Left renal cortex interstitium (tissue), 4 donors: ENCODE data around the gene SAP25. TPM values are rescaled to one million over a fixed set of nuclear protein-coding genes. Genes with fewer than 3 reads are reported as not detected.
"Not testable (repeated sequence)": the region's sequence is repeated elsewhere in the genome, so short reads cannot be mapped to it uniquely, and the experiment has no call there.

Experiments
- DNase-seq, 4 donors: peaks; one replicate each; pipeline ENCODE4 v3.0.0-alpha.2; 2013; ENCODE audit warnings: low read depth in 4 of 4, low spot score in 2 of 4, missing footprints in 1 of 4
- polyA plus RNA-seq, 4 donors: library from polyadenylated mRNA; unstranded; fragments of 120-200 nt; gene quantifications; one replicate each; pipeline ENCODE4 v1.2.1, GENCODE V29; 2013; ENCODE audit not compliant: insufficient read length in 4 of 4

Gene SAP25
- polyA plus RNA-seq, 4 donors = 1.3 to 11.0 (median 4.6) TPM

DNA sequence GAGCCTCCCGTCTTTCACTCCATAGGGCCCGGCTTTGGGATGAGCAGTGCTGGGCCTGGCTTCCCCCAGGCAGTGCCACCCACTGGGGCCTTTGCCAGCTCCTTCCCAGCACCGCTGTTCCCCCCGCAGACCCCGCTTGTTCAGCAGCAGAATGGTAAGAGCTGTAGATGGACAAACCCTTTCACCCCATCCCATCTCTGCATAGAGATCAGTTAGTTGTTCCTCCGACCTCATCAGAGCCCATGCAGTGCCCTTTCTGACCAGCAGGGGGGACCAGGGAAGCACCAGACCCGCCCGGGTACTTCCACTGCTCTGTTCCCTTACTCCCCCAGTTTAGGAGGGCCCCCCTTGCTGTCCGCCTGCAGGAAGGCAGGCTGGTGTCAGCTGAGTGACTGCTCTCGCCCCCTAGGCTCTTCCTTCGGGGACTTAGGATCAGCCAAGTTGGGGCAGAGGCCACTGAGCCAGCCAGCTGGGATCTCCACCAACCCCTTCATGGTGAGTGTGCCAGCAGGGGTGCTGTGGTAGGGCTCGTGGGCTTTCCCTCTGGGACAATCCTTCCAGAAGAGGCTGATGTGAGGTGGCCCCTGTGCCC is 9.8 kb downstream of the SAP25 start:
- DNase-seq = no peak

DNA sequence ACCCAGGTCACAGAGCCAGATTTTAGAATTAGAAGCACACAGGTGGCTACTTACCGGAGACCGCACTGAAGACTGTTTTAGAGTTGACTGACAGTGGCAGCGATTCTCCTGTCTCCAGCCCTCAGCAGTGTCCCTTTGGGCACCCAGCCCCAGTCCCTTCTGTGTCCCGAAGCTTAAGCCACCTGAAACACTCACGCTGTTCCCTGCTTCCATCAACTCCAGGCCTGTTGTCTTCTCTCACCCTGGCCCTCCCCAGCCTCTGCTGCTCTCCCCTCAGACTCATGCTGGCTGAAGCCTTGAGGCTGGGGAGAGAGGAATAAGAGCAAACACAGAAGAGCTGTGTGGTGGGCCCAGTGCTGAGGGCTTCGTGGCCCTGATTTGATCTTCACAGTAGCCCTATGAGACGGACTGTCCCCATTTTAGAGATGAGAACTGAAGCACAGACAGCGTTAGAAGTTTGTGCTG is 10.6 kb downstream of the SAP25 start:
- DNase-seq = no peak

DNA sequence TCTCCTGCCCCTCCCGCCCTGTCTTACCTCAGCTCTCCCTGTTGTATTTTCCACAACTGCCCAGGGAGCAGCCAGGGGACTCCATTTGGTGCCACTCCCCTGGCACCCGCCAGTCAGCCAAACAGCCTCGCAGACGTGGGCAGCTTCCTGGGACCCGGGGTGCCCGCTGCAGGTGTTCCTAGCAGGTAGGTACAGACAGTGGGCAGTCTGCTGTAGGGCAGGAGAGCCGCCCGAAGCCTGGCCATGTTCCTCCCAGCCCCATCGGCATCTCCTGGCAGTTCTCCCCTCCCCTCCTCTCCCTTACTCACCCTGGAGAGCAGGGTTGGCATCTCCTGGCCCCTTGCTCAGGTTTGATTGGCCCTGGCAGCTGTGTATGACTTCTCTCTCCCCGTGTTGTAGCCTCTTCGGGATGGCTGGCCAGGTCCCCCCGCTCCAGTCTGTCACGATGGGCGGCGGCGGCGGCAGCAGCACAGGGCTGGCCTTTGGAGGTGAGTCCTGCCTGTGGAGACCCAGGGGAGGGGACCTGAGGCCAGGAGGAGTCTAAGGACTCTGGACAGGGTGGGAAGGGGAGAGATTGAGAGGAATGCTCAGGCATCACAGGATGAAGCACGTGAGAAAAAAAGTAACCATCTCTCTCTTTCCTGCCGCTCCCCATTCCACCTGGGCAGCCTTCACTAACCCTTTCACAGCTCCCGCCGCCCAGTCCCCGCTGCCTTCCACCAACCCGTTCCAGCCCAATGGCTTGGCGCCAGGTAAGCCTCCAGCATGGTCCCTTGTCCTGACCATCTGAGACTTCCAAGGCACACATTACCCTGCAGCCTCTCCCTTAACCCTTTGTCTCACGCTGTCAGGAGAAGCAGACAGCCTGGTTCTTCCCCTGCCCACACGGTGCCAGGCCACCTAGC is 11.3 kb downstream of the SAP25 start:
- DNase-seq = no peak

DNA sequence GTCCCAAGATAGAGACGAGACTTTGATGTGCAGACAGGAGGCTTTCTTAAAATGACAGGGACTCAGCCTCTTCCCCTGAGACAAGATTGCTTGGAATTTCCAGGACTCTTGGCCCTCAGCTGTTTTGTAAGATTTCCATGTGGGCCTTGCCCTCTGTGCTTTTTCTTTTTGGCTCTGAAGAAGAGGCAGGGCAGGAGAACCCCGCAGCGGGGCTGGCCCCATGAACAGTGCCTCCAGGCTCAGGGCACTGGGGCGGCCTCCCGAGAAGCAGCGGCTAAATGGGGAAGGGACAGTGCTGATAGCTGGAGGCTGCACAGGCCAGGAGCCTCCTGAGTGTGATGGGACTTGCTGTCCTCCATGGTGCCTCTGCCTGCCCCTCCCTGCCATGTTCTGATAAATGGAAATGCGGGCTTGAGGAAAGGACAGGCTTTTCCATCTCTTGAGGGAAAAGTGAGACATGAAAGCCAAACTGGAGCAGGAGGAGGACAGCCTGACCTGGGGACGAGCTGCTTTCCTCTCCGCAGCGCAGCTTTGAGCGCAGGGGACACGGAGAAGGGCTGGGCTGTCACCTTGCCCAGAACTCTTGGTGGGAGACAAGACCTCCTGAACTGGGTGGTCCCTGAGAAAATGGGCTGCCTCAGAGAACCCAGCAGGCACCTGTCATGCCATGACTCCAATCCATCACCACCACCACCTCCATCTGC is 12.1 kb downstream of the SAP25 start:
- no peak for DNase-seq

DNA sequence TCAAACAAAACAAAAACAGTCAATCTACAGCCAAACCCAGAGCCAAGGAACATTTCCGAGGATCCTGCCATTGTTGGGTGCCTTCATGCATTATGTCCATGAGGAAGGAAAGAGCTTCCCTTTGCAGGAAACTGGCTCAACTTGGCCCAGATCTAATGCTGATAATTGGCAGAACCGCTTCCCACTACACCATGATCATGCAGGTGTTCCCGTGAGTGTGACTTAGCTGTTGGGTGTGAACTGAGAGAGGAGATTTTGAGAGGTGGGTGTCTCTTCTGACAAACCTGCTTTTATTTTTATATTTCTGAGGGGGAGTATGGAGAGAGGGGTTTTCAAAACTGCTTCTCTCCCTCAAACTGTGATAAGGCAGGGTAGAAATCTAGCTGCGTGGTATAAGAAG is 14.6 kb downstream of the SAP25 start:
- DNase-seq = no peak

DNA sequence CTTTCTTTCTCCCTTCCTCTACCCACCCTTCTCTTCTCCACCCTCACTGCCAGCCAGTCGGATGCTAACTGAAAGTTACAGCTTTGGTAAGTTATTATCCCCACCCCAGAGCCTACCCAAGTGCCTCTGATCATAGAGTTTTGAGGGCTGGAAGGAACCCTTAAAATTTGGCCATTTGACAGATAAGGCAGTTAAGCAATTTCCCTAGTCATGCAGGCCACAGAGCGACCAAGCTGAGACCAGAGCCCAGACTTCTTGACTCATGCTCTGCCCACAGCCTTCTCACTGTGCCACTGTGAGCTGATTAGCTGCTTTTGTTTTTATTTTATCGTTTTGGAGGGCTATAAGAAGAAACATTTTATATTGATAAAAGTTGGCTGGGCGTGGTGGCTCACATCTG is 17.2 kb downstream of the SAP25 start:
- no peak for DNase-seq

DNA sequence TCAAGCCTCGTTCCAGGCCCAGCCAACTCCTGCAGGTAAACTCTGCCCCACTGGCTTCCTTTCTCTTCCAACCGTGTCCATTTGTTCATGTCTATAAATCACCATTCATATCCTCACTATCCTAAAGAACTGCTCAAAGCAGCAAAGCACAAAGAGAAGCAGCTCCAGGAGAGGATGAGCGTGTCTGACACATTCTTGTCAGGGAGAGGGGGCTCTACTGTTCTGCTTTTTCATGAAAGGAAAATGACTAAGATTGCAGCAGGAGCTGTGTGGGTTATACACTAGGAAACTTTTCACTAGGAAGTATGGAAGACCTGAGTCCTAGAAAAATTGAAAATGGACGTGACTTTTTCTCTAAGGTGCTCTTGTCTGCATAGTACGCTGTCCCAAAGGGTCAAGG is 18.0 kb downstream of the SAP25 start:
- DNase-seq = no peak

DNA sequence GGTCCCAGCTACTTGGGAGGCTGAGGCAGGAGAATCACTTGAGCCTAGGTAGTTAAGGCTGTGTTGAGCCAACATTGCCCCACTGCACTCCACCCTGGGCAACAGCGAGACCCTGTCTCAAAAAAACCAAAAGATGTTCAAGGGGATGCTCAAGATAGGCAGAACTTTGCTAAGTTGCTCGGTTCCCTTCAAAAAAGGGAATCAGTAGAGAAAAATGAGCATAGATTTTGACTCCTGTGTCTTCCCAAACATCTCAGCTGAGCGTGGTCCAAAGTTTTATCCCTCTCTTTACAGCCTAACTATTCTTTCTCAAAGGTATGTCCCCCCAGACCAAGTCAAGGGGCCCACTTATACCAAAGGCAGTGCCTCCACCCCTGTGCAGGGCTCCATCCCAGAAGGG is 20.7 kb downstream of the SAP25 start:
- no peak for DNase-seq

DNA sequence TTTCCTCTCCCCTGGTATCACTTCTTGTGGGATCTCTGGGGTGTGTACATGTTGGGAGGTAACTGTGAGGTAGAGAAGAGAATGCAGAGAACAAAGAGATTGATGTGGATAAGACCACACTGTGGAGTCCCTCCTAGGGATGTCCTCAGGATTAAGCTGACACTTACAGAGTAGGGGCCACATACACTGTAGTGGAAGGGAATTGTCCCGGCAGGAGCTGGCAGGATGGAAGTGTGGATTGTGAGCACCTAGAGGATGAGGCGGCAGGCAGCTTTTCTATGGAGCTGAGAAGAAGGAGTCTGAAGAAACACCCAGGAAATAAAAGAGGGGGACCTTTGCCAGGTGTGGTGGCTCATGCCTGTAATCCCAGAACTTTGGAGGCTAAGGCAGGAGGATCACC is 21.2 kb downstream of the SAP25 start:
- DNase-seq = no peak

DNA sequence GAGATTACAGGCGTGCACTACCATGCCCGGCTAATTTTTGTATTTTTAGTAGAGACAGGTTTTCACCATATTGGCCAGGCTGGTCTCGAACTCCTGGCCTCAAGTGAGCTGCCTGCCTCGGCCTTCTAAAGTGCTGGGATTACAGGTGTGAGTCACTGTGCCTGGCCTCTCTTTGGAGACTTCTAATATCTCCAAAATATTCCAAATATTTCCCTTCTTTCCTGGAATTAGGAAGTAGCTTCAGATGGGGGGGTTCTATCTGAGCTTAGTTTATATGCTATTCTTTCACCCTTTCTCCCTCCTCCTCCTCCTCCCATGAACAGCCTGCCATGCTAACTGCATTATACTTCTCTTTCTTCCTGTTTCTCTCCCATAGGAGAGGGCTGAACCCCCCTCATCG is 25.3 kb downstream of the SAP25 start:
- not testable (repeated sequence) for DNase-seq

DNA sequence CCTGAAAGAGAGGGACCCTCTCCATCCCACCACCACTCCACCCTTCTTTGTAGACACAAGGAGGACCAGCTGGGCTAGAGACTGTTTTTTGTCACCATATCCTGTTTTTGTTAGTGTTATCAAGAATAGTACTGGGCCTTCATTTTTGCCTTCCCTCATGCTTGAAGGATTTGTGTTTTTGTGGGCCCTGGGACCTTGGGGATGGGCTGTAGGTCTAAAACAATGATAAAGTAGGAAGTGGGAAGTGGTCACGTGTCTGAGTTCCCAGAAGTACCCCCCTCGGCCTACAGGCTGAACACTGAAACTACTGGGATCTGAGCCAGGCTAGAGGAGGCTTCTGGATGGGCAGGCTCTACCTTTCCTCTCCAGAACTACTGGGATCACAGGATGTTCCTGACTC is 25.8 kb downstream of the SAP25 start:
- no peak for DNase-seq

DNA sequence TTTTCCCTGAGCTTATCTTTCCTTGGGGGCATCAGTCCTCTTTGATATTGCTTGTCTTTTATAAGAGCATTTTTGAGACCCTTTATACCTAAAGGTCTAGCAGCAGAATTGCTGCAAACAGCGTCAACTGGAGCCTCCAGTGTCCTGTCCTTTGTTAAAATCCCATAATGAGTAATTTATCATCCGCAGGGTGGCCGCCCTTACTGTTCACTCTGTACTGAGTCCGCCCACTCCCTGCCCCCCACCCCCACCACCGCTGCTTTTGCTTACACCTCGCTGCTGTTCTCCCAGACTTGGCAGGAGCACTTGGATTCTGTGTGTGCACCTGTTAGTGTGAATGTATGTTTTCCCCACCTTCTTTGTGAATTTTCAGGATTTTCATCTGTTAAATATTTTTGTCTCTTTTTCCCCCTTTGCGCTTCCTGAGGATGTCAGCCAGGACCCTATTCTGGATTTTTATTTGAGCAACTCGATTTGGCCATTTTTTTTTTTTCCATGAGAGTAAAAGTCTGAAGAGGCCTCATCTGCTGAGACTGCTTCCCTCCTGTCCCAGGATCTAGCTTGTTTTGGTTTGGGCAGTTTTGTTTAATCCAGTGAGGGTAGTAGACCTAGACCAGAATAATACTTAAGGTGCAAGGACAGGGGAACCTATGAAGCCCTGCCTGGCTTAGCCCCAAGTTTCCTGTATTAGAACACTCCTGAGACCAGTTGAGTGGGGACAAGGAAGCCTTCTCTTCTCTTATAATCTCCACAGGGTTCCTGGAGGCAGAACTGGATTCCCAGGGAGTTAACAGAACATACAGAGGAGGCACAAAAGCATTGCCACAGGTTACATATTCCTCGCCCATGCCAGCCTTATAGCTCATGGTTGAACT is 26.5 kb downstream of the SAP25 start:
- DNase-seq = no peak

DNA sequence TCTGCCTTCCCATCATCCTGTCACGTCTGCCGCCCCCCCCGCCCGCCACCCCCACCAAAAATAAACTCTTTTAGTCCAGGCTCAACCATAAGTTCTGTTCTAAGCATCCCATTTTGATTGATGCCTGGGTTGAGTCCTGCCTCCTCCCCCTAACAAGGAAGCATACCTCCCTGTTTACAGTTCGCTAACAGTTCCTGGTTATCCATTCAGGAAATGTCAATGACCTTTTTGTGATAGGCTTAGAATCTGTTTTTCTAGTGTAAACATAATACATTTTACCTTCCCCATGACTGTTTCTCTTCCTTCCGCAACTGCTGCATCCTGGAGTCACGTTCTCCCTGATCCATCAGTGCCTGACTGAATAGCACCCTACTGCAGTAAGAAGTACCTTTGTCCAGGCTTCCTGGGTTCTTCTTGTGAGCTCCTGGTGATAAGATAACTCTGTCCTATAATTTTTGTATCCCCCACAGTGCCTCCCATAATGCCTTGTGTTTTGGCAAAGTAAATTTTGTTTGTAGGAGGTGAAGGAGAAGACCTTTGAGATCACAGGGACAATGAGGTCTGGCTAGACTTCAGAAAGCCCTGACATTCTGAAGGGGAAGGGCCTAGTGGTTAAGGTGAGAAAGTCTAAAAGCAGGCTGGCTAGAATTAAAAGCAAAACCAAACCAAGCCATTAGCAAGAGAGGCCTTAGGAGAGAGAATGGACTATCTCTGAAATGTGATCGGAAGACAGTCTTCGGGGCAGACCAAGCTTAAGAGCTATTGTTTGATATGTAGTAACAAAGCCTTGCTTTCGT is 27.4 kb downstream of the SAP25 start:
- no peak for DNase-seq

DNA sequence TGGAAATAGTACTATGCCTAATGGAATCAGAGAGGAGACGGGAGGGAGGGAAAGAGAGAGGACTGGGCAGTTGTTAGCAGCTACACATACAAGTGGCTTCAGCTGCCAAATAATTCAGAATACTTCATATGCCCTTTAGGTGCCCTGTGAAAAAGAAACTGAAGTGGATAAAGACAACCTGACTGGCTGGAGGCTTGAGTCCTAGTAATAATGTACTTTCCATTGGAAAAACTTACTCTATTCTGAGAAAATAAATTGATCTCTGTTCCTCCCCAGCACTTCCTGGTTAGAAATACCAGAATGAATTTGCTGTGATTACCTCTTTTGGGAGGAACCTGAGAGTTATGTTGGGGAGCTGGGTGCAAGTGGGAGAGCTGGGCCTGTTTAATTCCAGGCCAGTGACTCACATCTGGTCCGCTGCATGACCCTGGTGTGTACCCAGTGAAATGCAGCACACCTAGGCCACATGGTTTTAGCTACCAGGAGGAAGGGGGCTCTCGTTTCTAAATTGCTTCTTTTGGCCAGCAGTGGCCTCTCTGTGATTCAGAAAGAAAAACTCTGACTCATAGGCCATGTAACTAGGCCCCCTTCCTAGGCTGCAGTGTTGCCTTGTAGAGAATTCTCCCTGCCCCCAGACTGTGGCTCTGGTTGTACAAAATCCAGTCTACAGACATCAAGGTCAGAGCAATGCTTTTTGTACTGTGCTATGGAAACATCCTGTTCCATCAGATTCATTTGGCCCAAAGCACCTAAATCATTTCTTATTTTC is 28.2 kb downstream of the SAP25 start:
- no peak for DNase-seq

DNA sequence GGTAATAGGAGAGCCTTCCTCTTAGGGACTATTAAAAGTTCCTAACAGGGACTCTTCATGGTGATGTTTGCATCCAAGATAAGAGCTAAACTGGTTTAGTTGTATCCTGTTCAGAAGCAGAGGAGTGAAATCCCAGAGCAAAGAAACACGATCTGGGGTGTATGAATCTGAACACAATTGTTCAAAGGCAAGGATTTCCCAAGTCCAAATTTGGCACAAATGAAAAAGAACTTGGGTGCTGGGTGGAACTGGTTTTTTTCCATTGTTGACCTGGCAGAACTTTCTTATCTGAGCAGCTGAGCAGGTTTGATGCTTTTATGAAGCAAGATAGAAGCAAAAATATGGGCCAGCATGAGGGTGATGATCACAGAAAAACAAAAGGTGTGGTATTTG is 28.7 kb downstream of the SAP25 start:
- DNase-seq = no peak

DNA sequence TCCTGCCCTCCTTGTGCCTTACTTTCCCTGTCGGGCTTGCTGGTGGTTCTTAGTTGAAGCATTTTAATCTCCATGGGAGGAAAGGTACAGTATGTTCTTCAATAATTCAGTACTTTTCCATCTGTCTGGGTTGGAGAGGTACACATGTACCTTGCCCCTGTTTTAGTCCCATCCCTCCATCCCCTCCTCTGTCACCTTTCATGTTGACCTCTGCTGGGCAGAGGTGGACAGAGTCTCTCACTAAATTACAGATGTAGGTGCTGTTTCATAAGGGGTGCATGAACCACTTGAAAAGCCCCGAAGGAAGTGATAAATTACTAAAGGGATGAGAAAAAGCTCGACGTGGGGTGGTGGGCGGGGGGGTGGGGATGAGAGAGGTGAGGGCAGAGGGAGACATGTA is 29.3 kb downstream of the SAP25 start:
- no peak for DNase-seq

DNA sequence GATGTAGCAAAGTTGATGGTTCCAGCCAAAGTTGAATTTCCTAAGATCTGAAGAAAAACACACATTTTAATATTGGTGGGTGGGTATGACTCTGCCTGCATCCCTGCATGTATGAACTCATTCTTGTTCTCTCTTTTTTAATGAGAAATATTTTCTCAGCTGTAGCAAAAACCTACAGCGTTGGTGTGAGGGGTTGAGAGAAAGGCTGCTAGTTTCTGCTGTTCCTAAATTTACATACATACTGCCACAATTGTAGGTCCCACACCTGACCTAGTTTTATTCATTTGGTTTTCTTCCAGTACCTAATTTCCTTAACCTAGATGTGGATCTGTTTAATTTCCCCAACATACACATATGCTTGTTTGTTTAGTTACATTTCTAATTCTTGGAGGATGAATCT is 30.1 kb downstream of the SAP25 start:
- no peak for DNase-seq

DNA sequence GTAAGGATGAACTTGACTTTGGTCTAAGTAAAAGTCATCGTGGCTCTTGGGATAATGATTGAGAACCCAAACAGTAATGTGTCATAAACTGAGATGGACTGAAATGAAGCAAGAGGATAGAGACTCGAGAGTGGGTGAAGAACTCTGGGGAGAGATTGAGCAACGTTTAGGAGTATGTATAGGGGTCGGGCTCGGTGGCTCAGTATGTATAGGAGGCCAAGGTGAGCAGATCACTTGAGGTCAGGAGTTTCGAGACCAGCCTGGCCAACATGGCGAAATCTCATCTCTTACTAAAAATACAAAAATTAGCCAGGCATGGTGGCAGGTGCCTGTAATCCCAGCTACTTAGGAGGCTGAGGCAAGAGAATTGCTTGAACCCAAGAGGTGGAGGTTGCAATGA is 32.4 kb downstream of the SAP25 start:
- not testable (repeated sequence) for DNase-seq

DNA sequence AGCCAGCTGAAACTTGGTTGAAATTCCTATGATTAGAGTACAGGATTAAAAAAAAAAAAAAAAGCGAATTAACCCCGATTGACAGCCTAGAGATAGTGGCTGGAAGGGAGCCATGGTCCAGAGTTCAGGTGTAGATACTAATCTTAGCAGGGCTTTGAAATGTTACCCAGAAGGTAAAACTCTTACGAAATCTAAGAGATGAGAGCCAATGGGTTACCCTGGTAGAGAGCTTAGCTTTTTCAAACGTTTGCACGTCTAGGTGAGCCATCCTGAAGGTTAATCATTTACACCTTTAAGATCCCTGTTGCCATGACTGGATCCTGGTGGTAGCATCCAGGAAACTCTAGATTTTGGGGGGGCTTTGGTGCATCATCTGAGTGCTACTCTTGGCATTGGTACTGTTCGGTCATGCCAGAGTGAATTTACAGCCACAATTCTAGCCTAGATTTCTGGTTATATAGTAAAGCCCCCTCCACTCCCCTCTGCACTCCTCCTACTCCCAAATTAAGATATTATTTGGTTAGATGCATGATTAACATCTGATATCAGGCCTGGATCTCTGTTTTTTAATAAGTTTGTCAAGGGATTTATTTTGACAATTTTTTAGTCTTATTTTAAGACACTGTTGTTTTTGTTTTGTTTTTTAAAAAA is 33.5 kb downstream of the SAP25 start:
- no peak for DNase-seq
